ENCODE data around the gene DLGAP1. TPM values are rescaled to one million over a fixed set of nuclear protein-coding genes. Genes with fewer than 3 reads are reported as not detected.

DLGAP1 gene
- total and polyA plus RNA-seq, 3 experiments from 2014 or later = 0.07 to 0.46 TPM; not detected in 1

GRCh38 chr18:3790703-3791102, 664.4 kb downstream of the DLGAP1 start:
- ChIA-PET POLR2A (no interaction called here), CTCF (no interaction called here)
- H3K27ac ChIP-seq (ENCODE audit: low read depth, low read length) = no peak overlapping the region
- H3K27me3 ChIP-seq (ENCODE audit: insufficient read depth, low read length, poor library complexity, severe bottlenecking) = no peaks in the 10 kb centered on the region
- Mint-ChIP-seq H3K36me3 (no peaks in the 10 kb centered on the region), H3K4me1 (no peaks in the 10 kb centered on the region), H3K9me3 (no peaks in the 10 kb centered on the region), H3K27ac (no peak overlapping the region), H3K4me3 (no peak overlapping the region), H3K27me3 (peaks cover 5 to 35% of the 10 kb centered on the region in 2 donors)
- H3K36me3 ChIP-seq (ENCODE audit: insufficient read depth, low read length) = no peaks in the 10 kb centered on the region
- no peak overlapping the region for H3K4me3 ChIP-seq (ENCODE audit: low read length)
- DNase-seq = no peak
- H3K4me1 ChIP-seq (ENCODE audit: insufficient read depth, low read length) = no peaks in the 10 kb centered on the region
- no peaks in the 10 kb centered on the region for H3K9me3 ChIP-seq (ENCODE audit: low read length)

- H3K4me1 Mint-ChIP-seq = no peaks in the 10 kb centered on the region
- ChIA-PET CTCF (interaction anchor here (1.5 kb wide), 1 partner anchor 18 kb away, joined by 5 read pairs; no protein-coding TSS in a partner anchor), POLR2A (no interaction called here)
- H3K4me1 ChIP-seq (ENCODE audit: insufficient read depth, low read length) = no peaks in the 10 kb centered on the region
- H3K4me3 ChIP-seq (ENCODE audit: low read length) = no peak overlapping the region
- H3K4me3 Mint-ChIP-seq = no peak overlapping the region
- H3K36me3 Mint-ChIP-seq = no peaks in the 10 kb centered on the region
- H3K9me3 ChIP-seq (ENCODE audit: low read length) = no peaks in the 10 kb centered on the region
- H3K27ac Mint-ChIP-seq = no peak overlapping the region
- DNase-seq = no peak
- H3K27ac ChIP-seq (ENCODE audit: low read depth, low read length) = no peak overlapping the region
- H3K36me3 ChIP-seq (ENCODE audit: insufficient read depth, low read length) = no peaks in the 10 kb centered on the region
- H3K27me3 ChIP-seq (ENCODE audit: insufficient read depth, low read length, poor library complexity, severe bottlenecking) = no peaks in the 10 kb centered on the region
- H3K9me3 Mint-ChIP-seq = peaks cover 0 to 3% (median 2%) of the 10 kb centered on the region in 5 donors
- H3K27me3 Mint-ChIP-seq = peaks cover 5 to 31% of the 10 kb centered on the region in 2 donors
These were observed 665.6 kb downstream of the DLGAP1 start for GRCh38 chr18:3789525-3789924.

- H3K36me3 ChIP-seq (ENCODE audit: insufficient read depth, low read length) = no peaks in the 10 kb centered on the region
- no peak overlapping the region for H3K27ac ChIP-seq (ENCODE audit: low read depth, low read length)
- H3K9me3 ChIP-seq (ENCODE audit: low read length) = no peaks in the 10 kb centered on the region
- H3K4me1 ChIP-seq (ENCODE audit: insufficient read depth, low read length) = no peaks in the 10 kb centered on the region
- Mint-ChIP-seq H3K4me3 (no peak overlapping the region), H3K27me3 (peaks cover 4 to 48% of the 10 kb centered on the region in 2 donors), H3K9me3 (peaks cover 0 to 4% (median 2%) of the 10 kb centered on the region in 5 donors), H3K36me3 (no peaks in the 10 kb centered on the region), H3K27ac (no peak overlapping the region), H3K4me1 (no peaks in the 10 kb centered on the region)
- ChIA-PET POLR2A (no interaction called here), CTCF (no interaction called here)
- no peak overlapping the region for H3K4me3 ChIP-seq (ENCODE audit: low read length)
- DNase-seq = no peak
- H3K27me3 ChIP-seq (ENCODE audit: insufficient read depth, low read length, poor library complexity, severe bottlenecking) = no peaks in the 10 kb centered on the region
These were observed 670.2 kb downstream of the DLGAP1 start for GRCh38 chr18:3784949-3785348.

GRCh38 chr18:3782901-3783300, 672.2 kb downstream of the DLGAP1 start:
- Histone ChIP-seq H3K27me3 (ENCODE audit: insufficient read depth, low read length, poor library complexity, severe bottlenecking) (no peaks in the 10 kb centered on the region), H3K9me3 (ENCODE audit: low read length) (no peaks in the 10 kb centered on the region), H3K36me3 (ENCODE audit: insufficient read depth, low read length) (no peaks in the 10 kb centered on the region), H3K4me1 (ENCODE audit: insufficient read depth, low read length) (no peaks in the 10 kb centered on the region), H3K4me3 (ENCODE audit: low read length) (no peak overlapping the region), H3K27ac (ENCODE audit: low read depth, low read length) (no peak overlapping the region)
- CTCF ChIA-PET = interaction anchor here (0.8 kb wide), 1 partner anchor 12 kb away, joined by 4 read pairs; no protein-coding TSS in a partner anchor
- Mint-ChIP-seq H3K27me3 (peaks cover 4 to 38% of the 10 kb centered on the region in 2 donors), H3K4me1 (no peaks in the 10 kb centered on the region), H3K4me3 (no peak overlapping the region), H3K27ac (no peak overlapping the region), H3K36me3 (no peaks in the 10 kb centered on the region), H3K9me3 (peaks cover 0 to 4% (median 2%) of the 10 kb centered on the region in 5 donors)
- POLR2A ChIA-PET = no interaction called here
- no peak for DNase-seq

- Histone ChIP-seq H3K4me3 (ENCODE audit: low read length) (no peak overlapping the region), H3K9me3 (ENCODE audit: low read length) (no peaks in the 10 kb centered on the region), H3K4me1 (ENCODE audit: insufficient read depth, low read length) (no peaks in the 10 kb centered on the region), H3K27ac (ENCODE audit: low read depth, low read length) (no peak overlapping the region), H3K36me3 (ENCODE audit: insufficient read depth, low read length) (no peaks in the 10 kb centered on the region), H3K27me3 (ENCODE audit: insufficient read depth, low read length, poor library complexity, severe bottlenecking) (no peaks in the 10 kb centered on the region)
- DNase-seq = no peak
- H3K4me1 Mint-ChIP-seq = no peaks in the 10 kb centered on the region
- H3K4me3 Mint-ChIP-seq = no peak overlapping the region
- no peaks in the 10 kb centered on the region for H3K9me3 Mint-ChIP-seq
- H3K27me3 Mint-ChIP-seq = peaks cover 1 to 18% of the 10 kb centered on the region in 2 donors
- no peak overlapping the region for H3K27ac Mint-ChIP-seq
- ChIA-PET POLR2A (no interaction called here), CTCF (no interaction called here)
- no peaks in the 10 kb centered on the region for H3K36me3 Mint-ChIP-seq
These were observed 677.4 kb downstream of the DLGAP1 start for GRCh38 chr18:3777719-3778118.

- Mint-ChIP-seq H3K27ac (no peak overlapping the region), H3K27me3 (peaks cover 1 to 14% of the 10 kb centered on the region in 2 donors), H3K9me3 (no peaks in the 10 kb centered on the region), H3K4me1 (peaks cover under 1 to 3% (median 2%) of the 10 kb centered on the region in 3 donors), H3K36me3 (no peaks in the 10 kb centered on the region), H3K4me3 (no peak overlapping the region)
- H3K27ac ChIP-seq (ENCODE audit: low read depth, low read length) = no peak overlapping the region
- no peaks in the 10 kb centered on the region for H3K9me3 ChIP-seq (ENCODE audit: low read length)
- H3K4me3 ChIP-seq (ENCODE audit: low read length) = no peak overlapping the region
- no peaks in the 10 kb centered on the region for H3K4me1 ChIP-seq (ENCODE audit: insufficient read depth, low read length)
- ChIA-PET POLR2A (no interaction called here), CTCF (no interaction called here)
- no peak for DNase-seq
- no peaks in the 10 kb centered on the region for H3K27me3 ChIP-seq (ENCODE audit: insufficient read depth, low read length, poor library complexity, severe bottlenecking)
- no peaks in the 10 kb centered on the region for H3K36me3 ChIP-seq (ENCODE audit: insufficient read depth, low read length)
These were observed 678.0 kb downstream of the DLGAP1 start for GRCh38 chr18:3777122-3777521.

GRCh38 chr18:3775996-3776395, 679.1 kb downstream of the DLGAP1 start:
- Mint-ChIP-seq H3K9me3 (no peaks in the 10 kb centered on the region), H3K27ac (no peak overlapping the region), H3K4me1 (peaks cover 8 to 14% (median 14%) of the 10 kb centered on the region in 3 donors), H3K4me3 (no peak overlapping the region), H3K36me3 (no peaks in the 10 kb centered on the region), H3K27me3 (peaks cover 4 to 10% of the 10 kb centered on the region in 2 donors)
- no peaks in the 10 kb centered on the region for H3K36me3 ChIP-seq (ENCODE audit: insufficient read depth, low read length)
- CTCF ChIA-PET = no interaction called here
- H3K9me3 ChIP-seq (ENCODE audit: low read length) = no peaks in the 10 kb centered on the region
- no peak overlapping the region for H3K4me3 ChIP-seq (ENCODE audit: low read length)
- H3K27me3 ChIP-seq (ENCODE audit: insufficient read depth, low read length, poor library complexity, severe bottlenecking) = no peaks in the 10 kb centered on the region
- POLR2A ChIA-PET = no interaction called here
- DNase-seq = no peak
- no peak overlapping the region for H3K27ac ChIP-seq (ENCODE audit: low read depth, low read length)
- peaks cover 5% of the 10 kb centered on the region for H3K4me1 ChIP-seq (ENCODE audit: insufficient read depth, low read length)

GRCh38 chr18:3773303-3773702, 681.8 kb downstream of the DLGAP1 start:
- Histone ChIP-seq H3K27ac (ENCODE audit: low read depth, low read length) (no peak overlapping the region), H3K9me3 (ENCODE audit: low read length) (no peaks in the 10 kb centered on the region), H3K4me3 (ENCODE audit: low read length) (no peak overlapping the region), H3K27me3 (ENCODE audit: insufficient read depth, low read length, poor library complexity, severe bottlenecking) (no peaks in the 10 kb centered on the region), H3K4me1 (ENCODE audit: insufficient read depth, low read length) (peaks cover 5% of the 10 kb centered on the region), H3K36me3 (ENCODE audit: insufficient read depth, low read length) (no peaks in the 10 kb centered on the region)
- no peak overlapping the region for H3K27ac Mint-ChIP-seq
- no peak overlapping the region for H3K4me3 Mint-ChIP-seq
- POLR2A ChIA-PET = no interaction called here
- H3K27me3 Mint-ChIP-seq = peaks cover 6 to 21% of the 10 kb centered on the region in 2 donors
- DNase-seq = no peak
- H3K4me1 Mint-ChIP-seq = peaks cover 9 to 20% (median 16%) of the 10 kb centered on the region in 3 donors
- H3K36me3 Mint-ChIP-seq = no peaks in the 10 kb centered on the region
- CTCF ChIA-PET = no interaction called here
- no peaks in the 10 kb centered on the region for H3K9me3 Mint-ChIP-seq

All from CD8-positive, alpha-beta memory T cell (primary cell).